Skeletal muscle satellite cell (primary cell): Measurements from ENCODE around the gene MEGF9.

ENCODE experiments used
- H3K27me3 ChIP-seq: 2 replicates; pipeline ENCODE4 v1.7.0; 2013; ENCODE audit warnings: low read length; ENCODE audit not compliant: control insufficient read depth, insufficient read depth
- H3K36me3 ChIP-seq: 2 replicates; pipeline ENCODE4 v1.7.0; 2013; ENCODE audit warnings: mild to moderate bottlenecking, control low read depth, low read length; ENCODE audit not compliant: insufficient read depth
- H3K4me1 ChIP-seq: 2 replicates; pipeline ENCODE4 v1.7.0; 2013; ENCODE audit warnings: low read length; ENCODE audit not compliant: control insufficient read depth, insufficient read depth
- H3K4me2 ChIP-seq: 2 replicates; pipeline ENCODE4 v1.7.0; 2013; ENCODE audit warnings: mild to moderate bottlenecking, low read length
- H3K4me3 ChIP-seq: 2 replicates; pipeline ENCODE4 v1.7.0; 2013; ENCODE audit warnings: low read length
- H3K9ac ChIP-seq: 2 replicates; pipeline ENCODE4 v1.7.0; 2013; ENCODE audit warnings: mild to moderate bottlenecking, low read depth, low read length, moderate library complexity
- H3K9me3 ChIP-seq: replicated peaks from 2 replicates; pipeline ENCODE4 v1.7.0; 2013; ENCODE audit warnings: mild to moderate bottlenecking, control low read depth, low read length

MEGF9 gene

DNA sequence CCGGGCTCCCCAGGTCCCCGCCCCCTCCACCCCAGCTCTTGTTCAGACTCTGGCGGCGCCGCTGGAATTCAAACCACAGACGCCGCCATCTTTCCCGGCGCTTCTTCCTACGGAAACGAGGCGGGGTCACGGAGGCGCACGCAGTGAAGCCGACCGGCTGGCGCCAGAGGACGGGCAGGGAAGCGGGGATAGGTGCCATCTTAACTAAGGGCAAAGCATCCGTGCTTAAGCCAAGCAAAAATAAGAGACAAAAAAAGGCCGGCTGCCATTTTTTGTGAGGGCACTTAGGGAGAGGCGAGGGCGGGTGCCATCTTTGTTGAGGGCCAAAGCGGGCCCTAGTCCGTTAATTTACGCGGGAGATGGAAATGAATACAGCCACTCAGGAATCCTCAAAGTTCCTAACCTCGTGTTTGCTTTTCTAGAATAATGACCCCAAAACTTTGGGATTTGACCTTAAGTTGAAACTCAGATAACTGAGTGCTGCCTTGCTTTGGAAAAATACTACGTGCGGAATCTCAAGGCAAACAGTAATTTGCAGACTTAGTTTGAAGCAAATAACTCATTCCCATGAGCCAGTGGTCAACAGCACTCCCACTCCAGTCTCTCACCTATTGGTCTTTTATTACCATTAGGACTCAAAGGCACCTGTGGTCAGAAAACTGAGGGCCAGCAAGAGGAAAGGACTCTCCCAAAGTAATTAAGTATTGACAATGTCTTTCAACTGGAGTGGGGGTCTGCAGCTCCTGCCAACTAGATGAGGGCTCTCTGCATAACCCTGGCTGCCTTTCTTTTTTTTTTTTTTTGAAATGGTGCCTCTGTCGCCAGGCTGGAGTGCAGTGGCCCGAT is 134.0 kb downstream of the MEGF9 start, which contains the start of gene CDK5RAP2:
Gene CDK5RAP2 (minus strand): TSS at position 117 of the 846 bp plus-strand sequence. CDS start 189 bp downstream, outside the sequence.
- Histone ChIP-seq H3K4me3 (peak within 1 kb of the TSS; percentile 80), H3K4me2 (peak within 1 kb of the TSS; percentile 90), H3K36me3 (no peaks in the 10 kb centered on the region), H3K27me3 (no peaks in the 10 kb centered on the region), H3K9me3 (no peaks in the 10 kb centered on the region), H3K9ac (peak within 1 kb of the TSS; percentile 87), H3K4me1 (peaks cover 26% of the 10 kb centered on the region)

- H3K4me3 ChIP-seq, result peak overlapping the region; percentile 80
- peak overlapping the region; percentile 90 for H3K4me2 ChIP-seq
- H3K27me3 ChIP-seq, result no peaks in the 10 kb centered on the region
- no peaks in the 10 kb centered on the region for H3K36me3 ChIP-seq
- peak overlapping the region; percentile 87 for H3K9ac ChIP-seq
- H3K4me1 ChIP-seq, result peaks cover 26% of the 10 kb centered on the region
- H3K9me3 ChIP-seq, result no peaks in the 10 kb centered on the region
Observed at GRCh38 chr9:120579139-120580050, 134.9 kb downstream of the MEGF9 start.

DNA sequence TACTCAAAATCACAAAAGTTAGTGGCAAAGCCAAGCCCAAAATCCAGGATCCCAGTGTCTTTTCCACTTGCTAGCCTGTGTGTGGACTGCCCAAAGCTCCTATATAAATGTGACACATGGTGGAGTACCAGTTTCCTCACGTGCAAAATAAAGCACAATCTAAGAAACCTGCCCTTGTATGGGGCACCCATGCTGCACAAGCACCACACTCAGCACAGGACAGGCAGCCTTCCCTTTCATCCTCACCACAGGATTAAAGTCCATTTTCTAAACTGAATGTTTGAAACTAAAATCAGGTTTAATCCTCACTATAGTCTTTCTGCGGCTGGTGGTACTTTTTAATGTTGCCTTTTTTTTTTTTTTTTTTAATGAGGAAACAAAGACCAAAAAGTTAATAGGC is 139.8 kb downstream of the MEGF9 start:
- Histone ChIP-seq H3K4me2 (no peak overlapping the region), H3K4me1 (peaks cover 29% of the 10 kb centered on the region)

DNA sequence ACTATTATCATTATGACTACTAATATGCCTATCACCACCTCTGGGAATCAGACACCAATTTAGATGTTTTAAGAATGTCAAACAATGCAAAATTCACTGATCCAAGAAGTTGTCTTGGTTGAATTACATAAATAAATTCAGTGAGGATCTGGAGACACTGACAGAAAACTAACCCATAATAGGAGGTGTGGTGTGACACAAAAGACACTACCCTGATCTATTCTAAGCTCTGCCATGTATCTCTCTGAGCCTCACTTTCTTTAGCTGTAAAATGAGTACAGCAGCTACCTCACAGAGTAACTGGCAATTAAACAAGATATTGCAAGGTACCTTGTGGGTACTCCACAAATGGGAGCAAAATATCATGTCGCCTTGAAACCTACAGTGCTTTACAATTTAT is 141.8 kb downstream of the MEGF9 start:
- Histone ChIP-seq H3K4me1 (peaks cover 17% of the 10 kb centered on the region), H3K4me3 (no peak overlapping the region), H3K27me3 (no peaks in the 10 kb centered on the region), H3K9ac (no peak overlapping the region), H3K9me3 (no peaks in the 10 kb centered on the region), H3K4me2 (no peak overlapping the region), H3K36me3 (peaks cover 32% of the 10 kb centered on the region)

More for the DNA sequence above, 139.8 kb downstream of the MEGF9 start:
- no peak overlapping the region for H3K9ac ChIP-seq
- H3K36me3 ChIP-seq, result peaks cover 12% of the 10 kb centered on the region
- H3K4me3 ChIP-seq, result no peak overlapping the region
- H3K9me3 ChIP-seq, result no peaks in the 10 kb centered on the region
- H3K27me3 ChIP-seq, result no peaks in the 10 kb centered on the region

DNA sequence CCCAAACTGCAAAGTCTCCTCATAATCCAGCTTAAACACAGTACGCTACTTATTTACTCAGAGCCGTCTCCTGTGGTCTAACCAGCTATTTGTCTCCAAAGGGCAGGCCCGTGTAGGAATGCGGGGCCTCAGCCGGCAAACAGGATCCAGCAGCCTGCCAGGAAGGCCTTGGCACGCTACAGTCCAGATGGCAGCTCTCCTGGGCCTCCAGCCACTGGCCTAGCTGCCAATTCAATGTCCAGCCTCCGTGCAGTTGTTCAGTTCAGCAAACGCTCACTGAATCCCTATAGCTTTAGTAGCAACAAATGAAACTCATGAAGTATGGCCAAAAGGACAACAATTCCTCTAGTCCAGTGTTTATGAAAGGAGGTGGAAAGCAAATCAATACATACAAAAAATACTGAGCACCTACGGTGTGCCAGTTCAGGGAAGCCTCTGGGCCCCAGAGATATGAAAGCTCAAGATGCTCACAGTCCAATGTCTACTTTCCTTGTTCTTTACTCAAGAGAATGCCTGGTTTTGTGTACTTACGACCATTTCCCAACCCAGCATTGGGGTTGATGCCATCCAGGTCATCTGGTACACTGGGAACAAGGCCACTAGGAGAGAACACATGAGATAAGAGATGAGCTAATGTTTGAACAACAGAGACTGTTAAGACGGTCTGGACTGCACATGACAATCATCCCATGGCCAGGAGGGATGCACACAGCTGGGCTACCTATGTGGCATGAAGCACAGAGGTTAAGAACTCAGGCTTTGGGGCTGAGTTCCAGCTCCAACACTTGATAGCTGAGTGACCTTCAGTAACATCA is 142.6 kb downstream of the MEGF9 start:
- Histone ChIP-seq H3K4me3 (no peak overlapping the region), H3K9ac (peak overlapping the region; percentile 38), H3K27me3 (no peaks in the 10 kb centered on the region), H3K9me3 (no peaks in the 10 kb centered on the region), H3K36me3 (peaks cover 33% of the 10 kb centered on the region), H3K4me1 (peaks cover 17% of the 10 kb centered on the region), H3K4me2 (peak overlapping the region; percentile 33)

DNA sequence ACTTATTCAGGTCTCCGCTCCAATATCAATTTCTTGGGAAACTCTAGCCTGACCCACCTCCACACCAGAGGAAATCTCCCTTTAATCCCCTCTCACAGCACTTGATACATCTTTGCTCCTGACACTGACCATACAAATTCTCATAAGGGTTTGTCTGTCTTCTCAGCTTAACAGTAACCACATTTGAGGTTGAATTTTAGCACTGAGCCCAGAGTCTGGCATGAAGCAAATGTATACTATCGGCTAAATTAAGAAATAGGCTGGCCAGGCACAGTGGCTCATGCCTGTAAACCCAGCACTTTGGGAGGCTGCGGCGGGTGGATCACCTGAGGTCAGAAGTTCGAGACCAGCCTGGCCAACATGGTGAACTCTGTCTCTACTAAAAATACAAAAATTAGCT is 144.0 kb downstream of the MEGF9 start:
- H3K4me2 ChIP-seq, result no peak overlapping the region
- H3K4me3 ChIP-seq, result no peak overlapping the region
- H3K36me3 ChIP-seq, result peaks cover 38% of the 10 kb centered on the region
- H3K4me1 ChIP-seq, result peaks cover 17% of the 10 kb centered on the region
- no peaks in the 10 kb centered on the region for H3K9me3 ChIP-seq
- no peak overlapping the region for H3K9ac ChIP-seq
- H3K27me3 ChIP-seq, result no peaks in the 10 kb centered on the region

- H3K9ac ChIP-seq, result no peak overlapping the region
- H3K4me2 ChIP-seq, result no peak overlapping the region
- H3K27me3 ChIP-seq, result no peaks in the 10 kb centered on the region
- H3K9me3 ChIP-seq, result no peaks in the 10 kb centered on the region
- peaks cover 38% of the 10 kb centered on the region for H3K36me3 ChIP-seq
- H3K4me1 ChIP-seq, result peaks cover 17% of the 10 kb centered on the region
- H3K4me3 ChIP-seq, result no peak overlapping the region
Observed at GRCh38 chr9:120569556-120569955, 144.7 kb downstream of the MEGF9 start.

DNA sequence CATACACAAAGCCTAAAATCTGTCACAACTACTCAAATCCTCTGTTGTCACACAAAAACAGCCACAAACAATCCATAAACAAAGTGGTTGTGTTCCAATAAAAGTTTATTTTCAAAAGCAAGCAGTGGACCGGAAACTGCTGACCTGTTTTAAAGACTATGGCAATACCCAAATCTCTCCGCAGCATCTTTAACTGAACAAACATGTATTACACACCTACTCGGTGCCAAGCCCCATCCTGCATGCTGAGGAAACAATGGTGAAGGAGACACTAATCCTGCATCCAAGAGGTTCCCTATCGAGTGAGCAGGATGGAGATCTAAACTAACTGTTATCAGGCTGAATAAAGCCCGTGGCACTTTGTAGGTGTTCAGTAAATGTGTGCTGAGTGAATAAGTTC is 145.5 kb downstream of the MEGF9 start:
- Histone ChIP-seq H3K4me3 (no peak overlapping the region), H3K9me3 (no peaks in the 10 kb centered on the region), H3K27me3 (no peaks in the 10 kb centered on the region), H3K9ac (no peak overlapping the region), H3K4me1 (peaks cover 17% of the 10 kb centered on the region), H3K4me2 (no peak overlapping the region), H3K36me3 (peaks cover 38% of the 10 kb centered on the region)

DNA sequence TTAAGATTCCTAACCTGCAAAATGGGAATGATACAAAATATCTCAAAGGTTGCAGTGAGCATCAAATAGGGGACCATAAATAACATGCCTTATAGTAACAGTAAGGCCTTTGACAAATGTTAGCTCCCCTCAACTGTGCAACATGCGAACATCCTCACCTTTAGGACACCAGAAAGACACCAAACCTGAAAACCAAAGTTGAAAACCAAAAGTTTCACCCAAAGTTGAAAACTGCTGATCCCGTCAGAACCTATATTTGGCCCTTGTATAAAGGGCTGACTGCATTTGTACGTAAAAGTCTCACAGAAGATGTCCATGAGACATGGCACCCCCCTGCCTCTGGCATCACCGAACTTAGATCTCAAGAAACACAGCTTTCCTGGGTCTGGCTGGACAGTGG is 146.4 kb downstream of the MEGF9 start:
- Histone ChIP-seq H3K9ac (no peak overlapping the region), H3K36me3 (peaks cover 43% of the 10 kb centered on the region), H3K4me2 (no peak overlapping the region)

GRCh38 chr9:120567081-120567480 is 147.2 kb downstream of the MEGF9 start:
- Histone ChIP-seq H3K4me3 (no peak overlapping the region), H3K4me2 (no peak overlapping the region), H3K9me3 (no peaks in the 10 kb centered on the region), H3K27me3 (no peaks in the 10 kb centered on the region), H3K36me3 (peaks cover 49% of the 10 kb centered on the region), H3K4me1 (peaks cover 15% of the 10 kb centered on the region), H3K9ac (no peak overlapping the region)

More for the DNA sequence above, 146.4 kb downstream of the MEGF9 start:
- Histone ChIP-seq H3K9me3 (no peaks in the 10 kb centered on the region), H3K27me3 (no peaks in the 10 kb centered on the region), H3K4me3 (no peak overlapping the region), H3K4me1 (peaks cover 17% of the 10 kb centered on the region)

- H3K4me3 ChIP-seq, result no peak overlapping the region
- H3K36me3 ChIP-seq, result peaks cover 41% of the 10 kb centered on the region
- H3K4me1 ChIP-seq, result no peaks in the 10 kb centered on the region
- no peak overlapping the region for H3K4me2 ChIP-seq
- H3K27me3 ChIP-seq, result no peaks in the 10 kb centered on the region
- H3K9ac ChIP-seq, result no peak overlapping the region
- H3K9me3 ChIP-seq, result no peaks in the 10 kb centered on the region
Observed at GRCh38 chr9:120564589-120564988, 149.7 kb downstream of the MEGF9 start.
